ENCODE results near the gene PACS2. TPM values are rescaled to one million over a fixed set of nuclear protein-coding genes. Genes with fewer than 3 reads are reported as not detected.

Gene PACS2
- total and polyA plus RNA-seq, 2 experiments from 2014 or later: 10.0 to 39.7 TPM

- no peaks in the 10 kb centered on the region for H3K27me3 ChIP-seq (replicated peaks; ENCODE audit: insufficient read depth)
- no peaks in the 10 kb centered on the region for H3K36me3 ChIP-seq (ENCODE audit: low read depth)
- no peak overlapping the region for H3K27ac ChIP-seq
- no peak for DNase-seq
- no peak overlapping the region for H3K9ac ChIP-seq
- H3K9me2 ChIP-seq (ENCODE audit: insufficient read depth): no peaks in the 10 kb centered on the region
- no peak overlapping the region for H2AFZ ChIP-seq
- H4K20me1 ChIP-seq (ENCODE audit: insufficient read depth): no peaks in the 10 kb centered on the region
- H3K4me1 ChIP-seq (ENCODE audit: insufficient read depth): peaks cover 5% of the 10 kb centered on the region
- in situ Hi-C loops (cut with MboI): no loop called here
- H3F3A ChIP-seq (ENCODE audit: insufficient read depth): 0 out of 2 replicates have a peak, but pooled peaks cover under 1% of the 10 kb centered on the region
- H3K4me2 ChIP-seq (ENCODE audit: unreplicated experiment): no peak overlapping the region
- 79% methylated on average over 31 of the region's 33 CpGs for WGBS, 2 experiments (ENCODE audit: low coverage in 1 of 2, low lambda C conversion rate in 2 of 2, missing lambda C conversion rate in 2 of 2)
- TF ChIP-seq EZH2 (IDR thresholded peaks at IDR 0.05; ENCODE audit: insufficient read depth, poor library complexity, severe bottlenecking) (no peak), EZH2phosphoT487 (IDR thresholded peaks at IDR 0.05; ENCODE audit: insufficient read depth, low read depth) (no peak)
- peaks cover 64% of the 10 kb centered on the region for H3K79me2 ChIP-seq (ENCODE audit: insufficient read depth)
- no peak overlapping the region for H3K4me3 ChIP-seq
- no peaks in the 10 kb centered on the region for H3K9me3 ChIP-seq (ENCODE audit: low read depth)
Observed at GRCh38 chr14:105335735-105336476, 21.4 kb downstream of the PACS2 start.

GRCh38 chr14:105336477-105337287 lies 22.1 kb downstream of the PACS2 start:
- Histone ChIP-seq H3K4me3 (no peak overlapping the region), H3K36me3 (ENCODE audit: low read depth) (no peaks in the 10 kb centered on the region), H3K27ac (no peak overlapping the region), H3K9ac (no peak overlapping the region), H4K20me1 (ENCODE audit: insufficient read depth) (no peaks in the 10 kb centered on the region), H3K79me2 (ENCODE audit: insufficient read depth) (peaks cover 57% of the 10 kb centered on the region), H2AFZ (no peak overlapping the region), H3K4me2 (ENCODE audit: unreplicated experiment) (no peak overlapping the region), H3K9me3 (ENCODE audit: low read depth) (no peaks in the 10 kb centered on the region), H3K4me1 (ENCODE audit: insufficient read depth) (no peaks in the 10 kb centered on the region), H3K9me2 (ENCODE audit: insufficient read depth) (no peaks in the 10 kb centered on the region), H3F3A (ENCODE audit: insufficient read depth) (0 out of 2 replicates have a peak, but pooled peaks cover 7% of the 10 kb centered on the region), H3K27me3 (replicated peaks; ENCODE audit: insufficient read depth) (no peaks in the 10 kb centered on the region)
- in situ Hi-C loops (cut with MboI): no loop called here
- TF ChIP-seq EZH2phosphoT487 (IDR thresholded peaks at IDR 0.05; ENCODE audit: insufficient read depth, low read depth) (no peak), EZH2 (IDR thresholded peaks at IDR 0.05; ENCODE audit: insufficient read depth, poor library complexity, severe bottlenecking) (no peak)
- 93 to 95% methylated on average over 26 of the region's 26 CpGs for WGBS, 2 experiments (ENCODE audit: low coverage in 1 of 2, low lambda C conversion rate in 2 of 2, missing lambda C conversion rate in 2 of 2)
- no peak for DNase-seq

DNA sequence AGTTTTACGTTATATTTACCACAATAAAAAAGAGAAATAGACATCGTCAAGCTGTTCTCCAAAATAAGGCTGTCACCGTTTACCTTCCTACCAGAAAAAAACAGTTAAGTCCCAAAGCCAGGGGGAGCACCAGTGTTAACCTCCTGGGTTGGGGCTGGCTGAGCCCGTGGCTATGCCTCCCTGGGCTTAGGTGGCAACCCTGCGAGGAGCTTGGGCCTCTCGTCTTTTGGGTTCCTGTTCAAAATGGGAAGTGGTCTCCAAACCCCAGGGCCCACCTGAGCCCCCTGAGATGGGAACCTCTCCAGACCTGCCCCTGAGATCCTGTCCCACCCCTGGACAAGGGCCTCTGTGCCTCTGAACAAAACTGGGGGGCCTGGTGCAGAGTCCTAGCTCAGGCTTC lies 22.9 kb downstream of the PACS2 start:
- Histone ChIP-seq H2AFZ (no peak overlapping the region), H3K79me2 (ENCODE audit: insufficient read depth) (peaks cover 57% of the 10 kb centered on the region), H3K4me2 (ENCODE audit: unreplicated experiment) (no peak overlapping the region), H4K20me1 (ENCODE audit: insufficient read depth) (no peaks in the 10 kb centered on the region), H3K4me3 (no peak overlapping the region), H3K27ac (no peak overlapping the region), H3K9ac (no peak overlapping the region), H3K9me3 (ENCODE audit: low read depth) (no peaks in the 10 kb centered on the region), H3K9me2 (ENCODE audit: insufficient read depth) (no peaks in the 10 kb centered on the region), H3K4me1 (ENCODE audit: insufficient read depth) (no peaks in the 10 kb centered on the region), H3F3A (ENCODE audit: insufficient read depth) (0 out of 2 replicates have a peak, but pooled peaks cover 7% of the 10 kb centered on the region), H3K36me3 (ENCODE audit: low read depth) (no peaks in the 10 kb centered on the region), H3K27me3 (replicated peaks; ENCODE audit: insufficient read depth) (no peaks in the 10 kb centered on the region)
- DNase-seq: no peak
- in situ Hi-C loops (cut with MboI): no loop called here
- 85 to 88% methylated on average over 6 of the region's 6 CpGs for WGBS, 2 experiments (ENCODE audit: low coverage in 1 of 2, low lambda C conversion rate in 2 of 2, missing lambda C conversion rate in 2 of 2)
- TF ChIP-seq EZH2phosphoT487 (IDR thresholded peaks at IDR 0.05; ENCODE audit: insufficient read depth, low read depth) (no peak), EZH2 (IDR thresholded peaks at IDR 0.05; ENCODE audit: insufficient read depth, poor library complexity, severe bottlenecking) (no peak)

- H3K9ac ChIP-seq: no peak overlapping the region
- in situ Hi-C loops (cut with MboI): no loop called here
- H2AFZ ChIP-seq: no peak overlapping the region
- no peaks in the 10 kb centered on the region for H4K20me1 ChIP-seq (ENCODE audit: insufficient read depth)
- WGBS, 2 experiments (ENCODE audit: low coverage in 1 of 2, low lambda C conversion rate in 2 of 2, missing lambda C conversion rate in 2 of 2): 75 to 79% methylated on average over 18 of the region's 18 CpGs
- H3K27ac ChIP-seq: no peak overlapping the region
- H3K4me1 ChIP-seq (ENCODE audit: insufficient read depth): no peaks in the 10 kb centered on the region
- H3K4me3 ChIP-seq: no peak overlapping the region
- TF ChIP-seq EZH2phosphoT487 (IDR thresholded peaks at IDR 0.05; ENCODE audit: insufficient read depth, low read depth): no peak
- no peak for TF ChIP-seq EZH2 (IDR thresholded peaks at IDR 0.05; ENCODE audit: insufficient read depth, poor library complexity, severe bottlenecking)
- no peak for DNase-seq
- no peaks in the 10 kb centered on the region for H3K27me3 ChIP-seq (replicated peaks; ENCODE audit: insufficient read depth)
- H3K4me2 ChIP-seq (ENCODE audit: unreplicated experiment): no peak overlapping the region
- peaks cover 54% of the 10 kb centered on the region for H3K79me2 ChIP-seq (ENCODE audit: insufficient read depth)
- no peaks in the 10 kb centered on the region for H3K9me2 ChIP-seq (ENCODE audit: insufficient read depth)
- H3K36me3 ChIP-seq (ENCODE audit: low read depth): no peaks in the 10 kb centered on the region
- H3K9me3 ChIP-seq (ENCODE audit: low read depth): no peaks in the 10 kb centered on the region
- 0 out of 2 replicates have a peak, but pooled peaks cover 7% of the 10 kb centered on the region for H3F3A ChIP-seq (ENCODE audit: insufficient read depth)
Observed at GRCh38 chr14:105337966-105338741, 23.6 kb downstream of the PACS2 start.

All from GM23248 (cell line).